GM08714 (cell line): ENCODE data around the gene ARHGAP31.
"Not testable (repeated sequence)": the region's sequence is repeated elsewhere in the genome, so short reads cannot be mapped to it uniquely, and the experiment has no call there.

ENCODE experiments used
- H3K4me3 ChIP-seq: fragments of 200-500 bp; sonication (Bioruptor generic); 2 replicates; pipeline ENCODE4 v1.5.1; 2014; ENCODE audit warnings: mild to moderate bottlenecking, low read length, inconsistent platforms
- ZNF274 ChIP-seq: IDR thresholded peaks from 2 replicates; pipeline ENCODE4 v1.6.1; 2012; ENCODE audit warnings: mild to moderate bottlenecking, low read depth, low read length

Gene ARHGAP31

DNA sequence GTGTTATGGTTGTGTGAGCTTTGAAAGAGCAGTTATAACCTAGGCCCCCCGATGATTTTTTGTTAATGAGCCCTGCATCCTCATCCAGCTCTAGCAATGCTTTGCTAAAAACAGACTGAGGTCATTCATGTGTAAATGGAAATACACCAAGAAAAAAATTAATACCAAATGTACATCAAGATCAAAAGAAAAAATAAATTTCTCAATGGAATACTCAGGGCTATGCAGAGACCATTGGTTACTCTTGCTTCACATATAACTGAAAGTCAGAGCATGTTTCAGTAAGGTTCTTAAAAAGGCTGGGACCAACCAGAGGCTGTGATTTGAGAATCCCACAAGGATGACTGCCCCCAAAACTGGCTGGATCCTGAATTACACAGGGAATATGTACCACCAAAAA is 48.0 kb downstream of the ARHGAP31 start:
- no peak for TF ChIP-seq ZNF274
- no peak overlapping the region for H3K4me3 ChIP-seq

DNA sequence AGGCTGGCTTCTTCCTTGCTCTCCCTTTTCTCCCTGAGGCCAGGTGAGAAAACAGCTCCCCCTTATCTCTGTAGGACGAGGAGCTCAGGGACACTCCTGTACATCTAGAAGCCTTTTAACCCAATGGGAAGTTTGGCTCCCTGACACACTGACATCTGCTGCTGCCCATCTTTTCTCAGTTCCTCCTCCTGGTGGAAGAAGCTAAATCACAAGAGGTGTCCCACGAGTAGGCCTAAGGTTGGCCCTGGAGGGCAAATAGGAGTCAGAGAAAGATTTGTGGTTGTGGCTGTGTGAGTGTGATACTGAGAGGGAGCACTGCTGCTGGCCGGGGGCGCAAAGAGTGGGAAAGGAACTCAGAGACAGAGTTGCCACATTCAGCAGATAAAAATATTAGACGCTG is 49.5 kb downstream of the ARHGAP31 start:
- TF ChIP-seq ZNF274, result no peak
- no peak overlapping the region for H3K4me3 ChIP-seq

DNA sequence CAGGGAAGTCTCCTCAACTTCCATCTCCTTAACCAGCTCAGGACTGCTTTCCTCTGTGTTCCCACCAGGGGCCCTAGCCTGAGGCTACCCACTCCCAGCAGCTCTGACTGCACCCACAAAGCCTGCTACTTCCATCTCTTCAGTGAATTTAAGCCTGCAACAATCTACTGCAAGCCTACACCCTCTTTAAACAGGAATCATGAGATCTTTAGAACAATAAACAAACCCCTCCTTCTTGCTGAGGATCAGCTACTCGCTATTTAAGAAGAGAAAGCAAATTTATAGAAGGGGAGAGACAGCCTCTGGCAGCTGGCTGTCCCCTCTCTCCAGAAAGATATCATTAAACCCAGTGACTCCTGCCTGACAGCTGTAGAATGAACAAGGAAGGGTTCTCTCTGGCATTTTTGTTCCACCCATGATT is 51.9 kb downstream of the ARHGAP31 start:
- TF ChIP-seq ZNF274, result no peak
- no peak overlapping the region for H3K4me3 ChIP-seq

DNA sequence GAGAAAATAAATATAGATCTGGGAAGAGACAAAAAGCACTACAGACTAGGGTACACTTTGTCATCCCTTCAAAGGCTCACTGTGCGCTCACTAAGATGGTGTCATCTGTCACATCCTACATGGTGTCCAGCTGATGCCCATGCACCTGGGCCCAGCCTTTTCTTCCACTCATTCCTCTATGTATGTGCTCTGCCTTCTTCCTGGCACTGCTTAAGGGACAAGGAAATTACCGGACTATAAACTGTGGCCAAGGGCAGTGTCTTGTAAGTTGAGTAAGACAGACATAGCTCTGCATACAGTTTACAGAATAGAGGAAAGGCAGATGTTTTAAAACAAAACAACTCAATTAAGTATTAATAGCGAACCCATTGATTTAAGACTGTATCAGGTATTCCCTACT is 52.9 kb downstream of the ARHGAP31 start:
- no peak for TF ChIP-seq ZNF274
- no peak overlapping the region for H3K4me3 ChIP-seq

DNA sequence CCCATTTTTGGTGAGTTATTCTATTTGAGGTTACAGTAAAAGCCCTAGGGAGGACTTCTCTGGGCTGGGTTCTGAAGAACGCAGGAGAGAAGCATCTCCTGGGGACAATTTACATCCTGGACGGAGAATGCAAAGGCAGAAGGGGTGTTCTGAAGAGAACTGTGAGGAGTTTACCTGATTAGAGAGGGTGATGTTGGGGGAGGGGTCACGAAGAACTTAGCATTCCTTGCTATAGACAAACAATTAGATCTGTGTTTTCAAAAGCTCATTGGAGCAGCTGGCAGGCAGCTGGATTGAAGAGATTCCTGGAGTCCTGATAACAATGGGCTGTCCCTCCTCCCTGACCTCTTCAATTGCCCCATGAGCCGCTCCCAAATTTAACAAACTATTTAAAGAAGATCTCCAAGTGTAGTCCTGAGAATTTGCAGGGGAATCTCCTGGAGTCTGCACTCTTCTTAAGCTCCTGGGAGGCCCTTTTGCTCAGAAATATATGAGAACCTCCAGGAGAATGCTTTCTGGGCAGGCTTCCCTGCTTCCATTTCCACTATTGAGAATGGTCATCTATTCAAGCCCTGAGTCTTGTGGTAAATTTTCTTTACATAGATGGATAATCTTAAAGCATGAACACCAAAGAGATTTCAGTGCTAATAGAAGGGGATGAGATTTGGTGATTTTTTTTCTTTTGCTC is 55.3 kb downstream of the ARHGAP31 start:
- no peak for TF ChIP-seq ZNF274
- H3K4me3 ChIP-seq, result no peak overlapping the region

DNA sequence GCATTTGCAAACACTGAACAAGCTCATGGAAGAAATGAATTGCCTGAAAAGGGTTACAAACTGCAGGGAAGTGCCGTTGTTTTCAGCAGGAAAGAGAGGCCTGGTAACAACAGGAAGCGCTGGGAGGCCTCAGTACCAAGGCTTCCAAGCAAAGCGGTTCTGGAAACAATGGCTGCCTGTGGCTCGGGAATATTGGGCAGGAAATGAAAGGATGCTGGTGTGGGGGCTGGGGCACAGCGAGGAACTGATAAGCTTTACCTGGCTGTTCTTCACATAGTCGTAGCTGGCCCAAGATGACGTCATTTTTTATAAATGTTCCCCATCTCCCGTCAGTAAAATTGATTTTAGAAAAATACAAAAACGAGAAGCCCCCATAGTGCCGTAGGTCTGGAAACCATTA is 55.9 kb downstream of the ARHGAP31 start:
- no peak overlapping the region for H3K4me3 ChIP-seq
- TF ChIP-seq ZNF274, result no peak

DNA sequence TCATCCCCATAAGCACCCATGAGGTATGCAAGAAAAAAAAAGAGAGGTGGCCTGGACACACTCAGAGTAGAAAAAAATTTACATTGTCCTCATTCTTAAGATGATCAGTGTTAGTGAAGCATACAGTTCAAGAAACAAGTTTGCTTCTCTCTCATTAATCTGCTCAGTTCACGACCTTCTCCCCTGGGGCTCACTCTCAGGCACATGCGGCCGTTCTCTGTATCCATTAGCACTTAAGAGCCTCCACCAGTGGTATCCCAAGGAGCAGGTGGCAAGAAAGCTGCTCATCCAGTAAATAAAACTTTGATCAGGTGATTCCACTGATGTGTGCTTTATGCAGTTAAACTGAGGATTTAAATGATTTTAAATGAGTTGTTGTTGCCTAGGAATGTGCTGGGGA is 57.4 kb downstream of the ARHGAP31 start:
- 0 out of 2 replicates have a peak overlapping the region, but pooled peaks have one; percentile 3 for H3K4me3 ChIP-seq
- no peak for TF ChIP-seq ZNF274

DNA sequence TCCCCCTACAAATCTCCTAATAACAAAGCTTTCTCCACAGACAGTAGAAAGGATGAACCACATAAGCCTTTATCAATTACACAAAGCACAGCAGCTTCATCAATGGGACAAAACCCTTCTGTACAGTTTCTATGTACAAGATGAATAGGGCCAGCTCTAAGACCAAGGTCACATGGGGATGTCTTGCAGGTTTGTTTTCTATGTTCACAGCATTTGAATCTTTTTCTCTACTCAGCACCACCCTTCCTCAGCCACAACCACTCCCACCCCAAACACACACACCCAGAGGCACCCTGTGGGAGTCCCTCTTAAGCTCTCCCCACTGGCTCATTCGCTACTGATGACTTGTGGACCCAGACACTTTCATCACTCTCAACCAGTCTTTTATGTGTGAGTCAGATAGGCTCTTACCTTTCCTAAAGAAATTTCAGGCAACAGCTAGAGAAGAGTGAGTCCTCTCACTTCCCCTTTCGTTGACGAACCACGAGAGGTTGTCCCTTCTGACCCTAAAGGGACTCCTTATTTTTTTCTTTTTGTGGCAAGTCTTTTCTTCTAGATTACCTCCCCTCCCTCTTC is 57.9 kb downstream of the ARHGAP31 start:
- H3K4me3 ChIP-seq, result 0 out of 2 replicates have a peak overlapping the region, but pooled peaks have one; percentile 3
- no peak for TF ChIP-seq ZNF274

DNA sequence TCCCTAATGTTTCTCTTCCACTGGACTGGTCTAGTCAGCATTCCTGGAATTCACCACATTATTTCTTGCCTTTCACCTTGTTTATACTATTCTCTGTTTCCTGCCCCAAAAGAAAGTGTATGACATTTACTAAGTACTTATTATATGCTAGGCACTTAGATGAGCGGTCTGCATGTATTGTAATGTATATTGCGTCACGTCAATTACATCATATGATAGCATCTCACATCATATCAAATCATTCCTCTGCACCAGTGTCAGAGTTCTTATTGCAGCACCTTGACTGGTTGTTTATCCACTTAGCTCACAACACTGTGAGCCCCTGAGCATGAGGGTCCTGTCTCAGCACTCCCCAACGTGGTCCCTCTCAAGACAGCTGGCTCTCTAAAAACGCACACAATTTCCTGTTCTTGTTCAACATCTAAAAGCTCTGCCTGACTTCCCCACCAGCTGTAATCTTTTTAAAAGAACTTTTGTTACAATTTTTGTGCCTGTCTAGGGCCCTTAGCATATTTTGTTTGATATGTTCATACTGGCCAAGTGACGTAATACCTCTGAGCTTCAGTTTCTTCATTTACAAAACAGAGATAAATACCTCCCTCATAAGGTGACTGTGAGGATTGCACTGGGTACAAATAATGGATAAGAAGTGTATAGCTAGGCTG is 58.8 kb downstream of the ARHGAP31 start:
- no peak for TF ChIP-seq ZNF274
- H3K4me3 ChIP-seq, result no peak overlapping the region

DNA sequence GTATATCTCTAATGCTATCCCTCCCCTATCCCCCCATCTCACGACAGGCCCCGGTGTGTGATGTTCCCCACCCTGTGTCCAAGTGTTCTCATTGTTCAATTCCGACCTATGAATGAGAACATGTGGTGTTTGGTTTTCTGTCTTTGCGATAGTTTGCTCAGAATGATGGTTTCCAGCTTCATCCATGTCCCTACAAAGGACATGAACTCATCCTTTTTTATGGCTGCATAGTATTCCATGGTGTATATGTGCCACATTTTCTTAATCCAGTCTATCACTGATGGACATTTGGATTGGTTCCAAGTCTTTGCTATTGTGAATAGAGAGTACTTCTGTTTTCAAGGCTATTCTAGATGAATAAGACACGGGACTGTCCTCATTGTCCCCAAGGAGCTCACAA is 61.4 kb downstream of the ARHGAP31 start:
- H3K4me3 ChIP-seq, result not testable (repeated sequence)

DNA sequence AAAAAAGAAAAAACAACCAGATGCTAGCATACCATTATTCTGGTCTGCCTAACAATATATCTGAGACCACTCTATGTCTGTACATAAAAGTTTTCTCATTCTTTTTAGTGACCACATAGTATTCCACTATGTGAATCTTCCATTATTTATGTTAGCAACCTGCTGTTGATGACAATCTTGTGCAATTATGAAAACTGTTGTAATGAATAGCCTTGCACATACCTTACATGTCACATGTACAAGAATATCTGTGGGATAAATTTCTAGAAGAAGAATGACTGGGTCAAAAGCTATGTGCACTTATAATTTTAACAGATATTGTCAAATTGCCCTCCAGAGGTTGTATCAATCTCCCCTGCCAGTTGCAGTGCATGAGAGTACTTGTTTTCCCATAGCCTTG is 62.5 kb downstream of the ARHGAP31 start:
- H3K4me3 ChIP-seq, result no peak overlapping the region
- TF ChIP-seq ZNF274, result no peak

DNA sequence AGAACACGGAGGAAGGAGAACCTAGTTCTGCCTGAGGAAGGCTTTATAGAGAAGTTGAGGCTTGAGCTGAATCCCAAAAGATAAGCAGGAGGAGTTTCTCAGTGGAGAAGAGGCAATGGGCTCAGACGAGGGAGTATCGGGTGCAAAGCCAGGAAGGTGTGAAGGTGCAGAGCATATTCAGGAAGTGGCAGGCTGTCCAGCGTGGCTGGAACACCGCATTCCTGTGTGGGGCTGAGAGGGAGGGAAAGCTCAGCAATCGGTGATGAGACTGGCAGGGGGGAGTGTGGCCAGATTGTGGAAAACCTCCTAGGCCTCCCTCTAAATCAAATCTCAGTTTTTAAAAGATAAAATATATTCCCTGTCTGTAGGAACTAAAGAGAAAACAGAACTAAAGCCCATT is 63.0 kb downstream of the ARHGAP31 start:
- H3K4me3 ChIP-seq, result peak overlapping the region; percentile 37; the same call in 1 of the 2 replicates
- no peak for TF ChIP-seq ZNF274

DNA sequence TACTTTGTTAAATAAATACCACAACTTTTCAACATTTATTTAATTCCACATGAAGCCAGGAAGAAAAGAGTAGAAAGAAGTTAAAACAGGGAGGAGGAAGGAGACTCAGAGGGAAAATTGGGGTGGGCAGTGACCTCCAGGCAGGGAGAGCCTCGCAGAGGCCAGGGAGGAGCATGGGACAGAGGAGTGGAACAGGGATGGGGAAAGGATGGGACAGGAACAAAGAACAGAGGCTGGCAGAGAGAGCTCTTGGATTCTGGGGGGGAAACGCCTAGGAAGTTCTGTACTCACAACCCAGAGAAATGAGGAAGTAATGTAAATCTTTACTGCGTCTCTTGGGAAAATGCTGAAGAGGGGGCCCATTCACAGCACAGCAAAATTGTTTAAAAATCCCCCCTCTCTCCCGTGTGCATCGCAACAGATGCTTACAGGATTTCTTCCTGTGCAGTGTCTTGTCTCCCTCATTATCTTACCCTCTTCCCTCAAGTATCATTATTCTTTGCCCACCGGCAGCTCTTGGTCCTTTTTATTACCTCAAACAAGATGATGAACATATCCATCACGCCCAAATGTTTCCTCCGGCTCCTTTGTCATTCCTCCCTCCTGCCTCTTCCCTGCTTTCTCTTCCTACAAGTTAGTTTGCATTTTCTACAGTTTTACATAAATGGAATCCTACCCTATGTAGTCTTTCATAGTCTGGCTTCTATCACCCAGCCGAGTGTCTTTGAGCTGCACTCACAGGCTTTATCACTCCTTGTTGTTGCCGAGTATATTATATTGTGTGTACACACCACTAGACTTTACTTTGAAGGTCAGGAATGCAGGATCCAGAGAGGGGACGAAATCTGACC is 65.5 kb downstream of the ARHGAP31 start:
- no peak for TF ChIP-seq ZNF274
- no peak overlapping the region for H3K4me3 ChIP-seq

DNA sequence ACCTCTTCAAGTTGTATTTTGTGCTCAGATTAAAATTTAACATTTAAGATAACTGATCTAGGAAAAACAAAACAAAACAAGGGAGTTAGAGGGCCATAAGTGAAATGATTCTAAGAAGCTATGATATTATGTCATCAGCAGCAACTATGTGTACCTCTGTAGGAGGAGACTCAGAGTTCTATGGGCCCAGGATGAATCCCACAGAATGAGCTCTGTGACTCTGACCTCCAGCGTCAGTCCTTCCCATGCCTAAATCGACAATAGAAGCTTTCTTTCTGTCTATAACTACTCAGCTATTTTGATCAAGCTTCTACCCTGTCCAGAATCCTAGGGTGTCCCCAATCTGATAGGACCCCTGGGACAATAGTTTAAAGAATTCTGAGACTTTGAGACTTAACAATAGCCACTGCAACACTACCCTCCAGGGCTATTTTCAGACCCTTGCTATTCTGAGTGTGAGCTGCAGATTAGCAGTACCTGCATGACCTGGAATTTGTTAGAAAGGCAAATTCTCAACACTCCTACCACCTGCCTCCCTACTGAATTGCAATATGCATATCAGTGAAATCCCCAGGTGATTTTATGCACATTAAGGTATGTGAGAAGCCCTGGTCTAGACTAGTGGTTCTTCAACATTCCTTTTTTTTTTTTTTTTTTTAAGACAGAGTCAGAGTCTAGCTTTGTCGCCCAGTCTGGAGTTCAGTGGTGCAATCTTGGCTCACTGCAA is 66.7 kb downstream of the ARHGAP31 start:
- H3K4me3 ChIP-seq, result no peak overlapping the region
- TF ChIP-seq ZNF274, result no peak
